H9 (cell line): Measurements from ENCODE around the gene MED13L. TPM values are rescaled to one million over a fixed set of nuclear protein-coding genes. Genes with fewer than 3 reads are reported as not detected.

ENCODE experiments used
- DNase-seq: peaks from one replicate; pipeline ENCODE4 v3.0.0-alpha.2; 2017
- H2AFZ ChIP-seq: one replicate; pipeline ENCODE4 v1.6.1; 2013; ENCODE audit warnings: mild to moderate bottlenecking, low read length, control low read depth, moderate library complexity
- H2AK5ac ChIP-seq: 2 replicates; pipeline ENCODE4 v1.6.1; 2013; ENCODE audit warnings: low read length, control low read depth, mixed read lengths; ENCODE audit not compliant: insufficient read length
- H2BK120ac ChIP-seq: one replicate; pipeline ENCODE4 v1.6.1; 2013; ENCODE audit warnings: low read depth, mild to moderate bottlenecking, low read length, control low read depth, inconsistent platforms; ENCODE audit not compliant: poor library complexity, severe bottlenecking
- H2BK12ac ChIP-seq: 2 replicates; pipeline ENCODE4 v1.6.1; 2013; ENCODE audit warnings: low read length, control low read depth, mixed read lengths, low read depth; ENCODE audit not compliant: insufficient read length
- H2BK15ac ChIP-seq: 2 replicates; pipeline ENCODE4 v1.6.1; 2013; ENCODE audit warnings: low read depth, low read length, control low read depth
- H2BK20ac ChIP-seq: one replicate; pipeline ENCODE4 v1.6.1; 2013; ENCODE audit warnings: low read depth, mild to moderate bottlenecking, low read length, control low read depth, inconsistent platforms; ENCODE audit not compliant: poor library complexity, severe bottlenecking
- H2BK5ac ChIP-seq: 2 replicates; pipeline ENCODE4 v1.6.1; 2013; ENCODE audit warnings: low read length, control low read depth, mixed read lengths; ENCODE audit not compliant: insufficient read length
- H3K14ac ChIP-seq: 2 replicates; pipeline ENCODE4 v1.6.1; 2013; ENCODE audit warnings: low read length, control low read depth; ENCODE audit not compliant: insufficient read depth
- H3K18ac ChIP-seq: 2 replicates; pipeline ENCODE4 v1.6.1; 2013; ENCODE audit warnings: low read depth, mild to moderate bottlenecking, mixed read lengths, low read length, control low read depth; ENCODE audit not compliant: insufficient read length
- H3K23ac ChIP-seq: 2 replicates; pipeline ENCODE4 v1.6.1; 2013; ENCODE audit warnings: low read length, control low read depth, mixed read lengths, low read depth; ENCODE audit not compliant: insufficient read length
- H3K23me2 ChIP-seq: 2 replicates; pipeline ENCODE4 v1.6.1; 2013; ENCODE audit warnings: low read depth, mild to moderate bottlenecking, mixed read lengths, low read length, control low read depth; ENCODE audit not compliant: insufficient read length, poor library complexity, severe bottlenecking
- H3K27ac ChIP-seq: 2 replicates; pipeline ENCODE4 v1.5.1; 2013; ENCODE audit warnings: low read length, control low read depth, mixed read lengths, low read depth; ENCODE audit not compliant: insufficient read length
- H3K27me3 ChIP-seq: 2 replicates; pipeline ENCODE4 v1.6.1; 2013; ENCODE audit warnings: low read length, control low read depth, inconsistent platforms; ENCODE audit not compliant: insufficient read depth
- H3K4ac ChIP-seq: 2 replicates; pipeline ENCODE4 v1.6.1; 2013; ENCODE audit warnings: low read depth, mild to moderate bottlenecking, control low read depth, inconsistent platforms, low read length, moderate library complexity
- H3K4me1 ChIP-seq: 2 replicates; pipeline ENCODE4 v1.6.1; 2013; ENCODE audit warnings: low read length, control low read depth, inconsistent platforms; ENCODE audit not compliant: insufficient read depth
- H3K4me2 ChIP-seq: 2 replicates; pipeline ENCODE4 v1.6.1; 2013; ENCODE audit warnings: low read length, control low read depth, mixed read lengths; ENCODE audit not compliant: insufficient read length, insufficient read depth
- H3K56ac ChIP-seq: 2 replicates; pipeline ENCODE4 v1.6.1; 2013; ENCODE audit warnings: low read depth, mild to moderate bottlenecking, mixed read lengths, low read length, control low read depth; ENCODE audit not compliant: insufficient read length
- H3K79me1 ChIP-seq: 2 replicates; pipeline ENCODE4 v1.6.1; 2013; ENCODE audit warnings: low read depth, mild to moderate bottlenecking, moderate library complexity, low read length, control low read depth, inconsistent platforms; ENCODE audit not compliant: insufficient read depth, poor library complexity, severe bottlenecking
- H3K79me2 ChIP-seq: 2 replicates; pipeline ENCODE4 v1.6.1; 2013; ENCODE audit warnings: low read length, control low read depth, inconsistent platforms; ENCODE audit not compliant: insufficient read depth
- H3K9ac ChIP-seq: 2 replicates; pipeline ENCODE4 v1.6.1; 2013; ENCODE audit warnings: low read length, control low read depth, mixed read lengths; ENCODE audit not compliant: insufficient read length; ENCODE audit errors: extremely low read depth
- H3K9me3 ChIP-seq: one replicate; pipeline ENCODE4 v1.6.1; 2013; ENCODE audit warnings: low read depth, low read length, inconsistent platforms; ENCODE audit not compliant: control insufficient read depth
- H3T11ph ChIP-seq: one replicate; pipeline ENCODE4 v1.6.1; 2013; ENCODE audit warnings: mild to moderate bottlenecking, low read length, control low read depth, inconsistent platforms
- H4K20me1 ChIP-seq: one replicate; pipeline ENCODE4 v1.6.1; 2013; ENCODE audit not compliant: control insufficient read depth, insufficient read length, insufficient read depth
- H4K5ac ChIP-seq: 2 replicates; pipeline ENCODE4 v1.6.1; 2013; ENCODE audit warnings: low read depth, mild to moderate bottlenecking, mixed read lengths, low read length, control low read depth; ENCODE audit not compliant: insufficient read length
- H4K8ac ChIP-seq: replicated peaks from 2 replicates; pipeline ENCODE4 v1.6.1; 2013; ENCODE audit warnings: low read length, control low read depth, mixed read lengths, low read depth; ENCODE audit not compliant: insufficient read length
- H4K91ac ChIP-seq: 2 replicates; pipeline ENCODE4 v1.6.1; 2013; ENCODE audit warnings: low read depth, mild to moderate bottlenecking, moderate library complexity, mixed read lengths, low read length, control low read depth; ENCODE audit not compliant: insufficient read length
- H3K27ac Mint-ChIP-seq, 3 experiments: 2 replicates in 2 of 3; 3 replicates in 1 of 3; pipeline ENCODE4 v1.8.0; 2020 to 2021; ENCODE audit warnings: mixed read lengths in 3 of 3, mild to moderate bottlenecking in 1 of 3, moderate library complexity in 1 of 3
- H3K27me3 Mint-ChIP-seq: 2 replicates; pipeline ENCODE4 v1.8.0; 2021; ENCODE audit warnings: low read depth, mild to moderate bottlenecking, moderate library complexity, mixed read lengths
- H3K36me3 Mint-ChIP-seq, 3 experiments: 2 replicates in 2 of 3; 3 replicates in 1 of 3; pipeline ENCODE4 v1.8.0; 2020 to 2021; ENCODE audit warnings: low read depth in 3 of 3, mixed read lengths in 3 of 3; ENCODE audit not compliant: insufficient read depth in 1 of 3
- H3K4me1 Mint-ChIP-seq, 2 experiments: 2 replicates each; pipeline ENCODE4 v1.8.0; 2020; ENCODE audit warnings: mixed read lengths in 2 of 2
- H3K4me3 Mint-ChIP-seq, 2 experiments: 2 replicates in 1 of 2; 3 replicates in 1 of 2; pipeline ENCODE4 v1.8.0; 2020 to 2021; ENCODE audit warnings: mild to moderate bottlenecking in 2 of 2, mixed read lengths in 2 of 2, moderate library complexity in 1 of 2
- H3K9me3 Mint-ChIP-seq, 2 experiments: 2 replicates in 1 of 2; 3 replicates in 1 of 2; pipeline ENCODE4 v1.8.0; 2020; ENCODE audit warnings: mild to moderate bottlenecking in 2 of 2, mixed read lengths in 2 of 2, moderate library complexity in 1 of 2
- CTCF ChIP-seq: fragments of 200-600 bp; sonication (generic); conservative IDR thresholded peaks from 3 replicates; pipeline ENCODE4 v1.8.0; 2021; ENCODE audit warnings: antibody characterized with exemption, mild to moderate bottlenecking
- WGBS: extraction: QIAGEN DNeasy Blood & Tissue Kit; methylation state at CpG from one replicate; pipeline ENCODE4 v1.1.7; 2013; ENCODE audit warnings: missing lambda C conversion rate, low lambda C conversion rate, mixed read lengths; ENCODE audit not compliant: insufficient read length; ENCODE audit errors: extremely low coverage; 5-methylcytosine and 5-hydroxymethylcytosine counted together
- total RNA-seq: library from RNA; stranded (reverse); gene quantifications from 2 replicates; pipeline ENCODE4 v1.2.1, GENCODE V29; 2021

MED13L gene
- total RNA-seq, 1 experiment from 2014 or later: 52.4 TPM

- no peaks in the 10 kb centered on the region for H3K27me3 ChIP-seq
- H2BK5ac ChIP-seq: no peak overlapping the region
- no peak overlapping the region for H4K5ac ChIP-seq
- no peak overlapping the region for H3K4me2 ChIP-seq
- no peaks in the 10 kb centered on the region for H3K79me1 ChIP-seq
- H4K20me1 ChIP-seq: no peaks in the 10 kb centered on the region
- DNase-seq: no peak
- no CpG with 5 or more reads among the region's 5 CpGs for WGBS
- no peak overlapping the region for H3K56ac ChIP-seq
- H2AK5ac ChIP-seq: no peak overlapping the region
- H3K4me1 ChIP-seq: peaks cover 5% of the 10 kb centered on the region
- no peak for TF ChIP-seq CTCF
- H3K4ac ChIP-seq: no peak overlapping the region
- peaks cover 1% of the 10 kb centered on the region; the same call in 1 of the 2 replicates for H3K27me3 Mint-ChIP-seq
- H3K23me2 ChIP-seq: peaks cover 10% of the 10 kb centered on the region
- H3K9me3 ChIP-seq: no peaks in the 10 kb centered on the region
- no peak overlapping the region for H2BK20ac ChIP-seq
- peak overlapping the region in 1 of 3 experiments; percentile 89; a peak in 1 of 7 replicates for H3K27ac Mint-ChIP-seq
- no peak overlapping the region for H3K14ac ChIP-seq
- no peak overlapping the region for H2BK15ac ChIP-seq
- no peak overlapping the region for H3K18ac ChIP-seq
- no peak overlapping the region for H4K8ac ChIP-seq
- H2AFZ ChIP-seq: no peak overlapping the region
- H3K4me3 Mint-ChIP-seq: no peak overlapping the region
- H3K23ac ChIP-seq: no peak overlapping the region
- no peak overlapping the region for H3T11ph ChIP-seq
- no peak overlapping the region for H2BK12ac ChIP-seq
- H3K9ac ChIP-seq: no peak overlapping the region
- H3K36me3 Mint-ChIP-seq: no peaks in the 10 kb centered on the region
- no peak overlapping the region for H3K27ac ChIP-seq
- H2BK120ac ChIP-seq: no peak overlapping the region
- H4K91ac ChIP-seq: no peak overlapping the region
- H3K4me1 Mint-ChIP-seq: peaks cover 36 to 40% of the 10 kb centered on the region in 2 experiments
- peaks cover 1% of the 10 kb centered on the region; the same call in 1 of the 2 replicates for H3K79me2 ChIP-seq
- no peaks in the 10 kb centered on the region; a peak in 3 of 5 replicates for H3K9me3 Mint-ChIP-seq
Measured at GRCh38 chr12:116280595-116281290, 3.2 kb upstream of the MED13L start.
